HG03064 (cell line): ENCODE measurements around the gene ZNF558.
"Not testable (repeated sequence)": the region's sequence is repeated elsewhere in the genome, so short reads cannot be mapped to it uniquely, and the experiment has no call there.

Experiments used
- ATAC-seq: cut with Tn5 transposase; IDR thresholded peaks from one replicate; pipeline ENCODE4 v1.9.1; 2021; ENCODE audit warnings: low read depth; ENCODE audit not compliant: unreplicated experiment

ZNF558 gene

DNA sequence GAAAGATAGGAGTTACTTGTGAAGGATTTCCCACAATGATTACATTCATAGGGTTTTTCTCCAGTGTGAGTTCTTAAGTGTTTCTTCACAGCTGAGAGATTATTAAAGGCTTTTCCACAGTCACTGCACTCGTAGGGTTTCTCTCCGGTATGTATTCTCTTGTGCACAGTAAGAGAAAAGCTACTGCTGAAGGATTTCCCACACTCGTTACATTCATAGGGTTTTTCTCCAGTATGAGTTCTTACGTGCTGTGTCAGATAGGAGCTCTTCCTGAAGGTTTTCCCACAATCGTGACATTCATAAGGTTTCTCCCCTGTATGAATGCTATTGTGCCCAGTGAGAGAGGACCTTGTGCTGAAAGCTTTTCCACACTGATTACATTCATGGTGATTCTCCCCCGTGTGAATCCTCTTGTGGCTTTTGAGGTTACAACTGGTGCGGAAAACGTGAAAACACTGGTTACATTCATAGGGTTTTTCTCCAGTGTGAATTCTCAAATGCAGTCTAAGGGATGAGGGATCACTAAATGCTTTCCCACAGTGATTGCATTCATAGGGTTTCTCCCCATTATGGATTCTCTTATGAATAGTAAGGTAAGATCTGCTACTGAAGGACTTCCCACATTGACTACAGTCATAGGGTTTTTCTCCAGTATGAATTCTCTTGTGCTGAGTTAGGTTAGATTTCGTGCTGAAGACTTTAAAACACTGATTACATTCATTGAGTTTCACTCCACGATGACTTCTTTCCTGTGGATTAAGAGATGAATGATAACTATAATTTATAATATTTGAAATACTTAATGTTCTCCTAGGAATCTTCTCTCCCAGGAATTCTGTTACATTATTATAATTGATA is 20.6 kb downstream of the ZNF558 start:
- no peak for ATAC-seq

DNA sequence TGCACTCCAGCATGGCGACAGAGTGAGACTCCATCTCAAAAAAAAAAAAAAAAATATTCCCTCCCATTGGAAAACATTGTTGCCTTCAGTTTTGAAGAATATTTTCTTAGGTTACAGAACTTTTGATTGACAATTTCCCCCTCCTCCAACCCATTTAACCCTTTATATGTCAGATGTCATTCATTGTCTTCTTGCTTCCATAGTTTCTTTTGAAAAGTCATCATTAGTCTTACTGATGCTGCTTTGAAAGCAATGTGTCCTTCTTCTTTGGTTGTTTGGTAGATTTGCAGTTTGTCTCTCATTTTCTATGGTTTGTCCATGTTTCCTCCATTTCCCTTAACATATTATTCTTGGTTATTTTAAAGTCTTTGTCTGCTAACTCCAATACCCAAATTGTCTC is 25.4 kb downstream of the ZNF558 start:
- ATAC-seq = no peak

DNA sequence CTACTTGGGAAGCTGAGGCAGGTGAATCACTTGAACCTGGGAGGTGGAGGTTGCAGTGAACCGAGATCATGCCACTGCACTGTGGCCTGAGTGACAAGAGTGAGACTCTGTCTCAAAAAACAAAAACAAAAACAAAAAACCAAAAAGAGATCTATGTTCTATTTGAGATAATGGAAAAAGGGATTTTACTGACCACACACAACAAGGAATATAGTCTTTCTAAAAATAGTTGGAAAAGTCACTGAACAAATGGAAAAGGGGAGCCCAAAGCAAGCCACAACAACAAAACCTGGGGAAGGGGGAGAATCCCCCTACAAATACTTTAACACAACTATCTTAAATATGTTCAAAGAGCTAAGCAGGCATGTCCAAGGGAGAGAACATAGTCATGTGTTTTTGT is 37.3 kb downstream of the ZNF558 start:
- no peak for ATAC-seq

DNA sequence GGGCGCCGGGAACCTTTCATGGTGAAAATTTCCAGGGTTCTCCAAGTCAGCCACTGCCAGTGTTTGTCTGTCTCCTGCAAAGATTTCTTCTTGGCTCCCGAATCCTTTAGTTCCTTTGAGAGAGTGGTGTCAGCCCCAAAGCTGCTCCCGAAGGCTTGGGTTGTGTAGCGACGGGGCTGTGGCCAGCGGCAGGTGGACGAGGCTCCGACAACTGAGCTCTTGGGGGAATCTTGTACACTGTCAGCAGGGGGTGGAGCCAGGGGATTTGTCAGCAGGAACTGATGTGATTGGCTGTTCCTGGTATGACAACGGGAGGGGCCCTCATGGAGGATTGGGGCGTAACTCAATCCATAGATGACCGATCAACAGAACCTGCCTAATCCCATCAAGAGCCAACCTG is 58.5 kb downstream of the ZNF558 start:
- not testable (repeated sequence) for ATAC-seq

DNA sequence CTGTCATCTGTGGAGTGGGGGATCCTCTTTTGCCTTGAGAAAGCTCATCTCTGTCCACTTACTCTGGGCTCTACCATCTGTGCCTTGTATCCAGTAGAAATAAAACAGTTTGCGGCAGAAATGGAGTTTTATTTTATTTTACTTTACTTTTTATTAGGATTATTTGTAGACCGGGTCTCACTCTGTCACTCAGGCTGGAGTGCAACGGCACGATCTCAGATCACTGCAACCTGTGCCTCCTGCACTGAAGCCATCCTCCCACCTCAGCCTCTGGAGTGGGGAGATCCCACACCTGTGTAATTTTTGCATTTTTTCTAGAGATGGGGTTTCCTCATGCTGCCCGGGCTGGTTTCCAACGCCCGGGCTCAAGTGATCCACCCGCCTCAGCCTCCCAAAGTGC is 62.8 kb downstream of the ZNF558 start:
- not testable (repeated sequence) for ATAC-seq

DNA sequence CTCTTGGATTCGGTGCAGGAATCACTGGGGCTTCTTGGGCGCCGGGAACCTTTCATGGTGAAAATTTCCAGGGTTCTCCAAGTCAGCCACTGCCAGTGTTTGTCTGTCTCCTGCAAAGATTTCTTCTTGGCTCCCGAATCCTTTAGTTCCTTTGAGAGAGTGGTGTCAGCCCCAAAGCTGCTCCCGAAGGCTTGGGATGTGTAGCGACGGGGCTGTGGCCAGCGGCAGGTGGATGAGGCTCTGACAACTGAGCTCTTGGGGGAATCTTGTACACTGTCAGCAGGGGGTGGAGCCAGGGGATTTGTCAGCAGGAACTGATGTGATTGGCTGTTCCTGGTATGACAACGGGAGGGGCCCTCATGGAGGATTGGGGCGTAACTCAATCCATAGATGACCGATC is 64.8 kb downstream of the ZNF558 start:
- not testable (repeated sequence) for ATAC-seq
